ENCODE results near the gene HCN2. TPM values are rescaled to one million over a fixed set of nuclear protein-coding genes. Genes with fewer than 3 reads are reported as not detected.

Gene HCN2
- total and polyA plus RNA-seq, 9 of the 15 experiments (the other 6 are each of a cell fraction or from before 2014, with no cell fraction given): 0.29 to 4.2 (median 0.82) TPM; not detected in 2

DNA sequence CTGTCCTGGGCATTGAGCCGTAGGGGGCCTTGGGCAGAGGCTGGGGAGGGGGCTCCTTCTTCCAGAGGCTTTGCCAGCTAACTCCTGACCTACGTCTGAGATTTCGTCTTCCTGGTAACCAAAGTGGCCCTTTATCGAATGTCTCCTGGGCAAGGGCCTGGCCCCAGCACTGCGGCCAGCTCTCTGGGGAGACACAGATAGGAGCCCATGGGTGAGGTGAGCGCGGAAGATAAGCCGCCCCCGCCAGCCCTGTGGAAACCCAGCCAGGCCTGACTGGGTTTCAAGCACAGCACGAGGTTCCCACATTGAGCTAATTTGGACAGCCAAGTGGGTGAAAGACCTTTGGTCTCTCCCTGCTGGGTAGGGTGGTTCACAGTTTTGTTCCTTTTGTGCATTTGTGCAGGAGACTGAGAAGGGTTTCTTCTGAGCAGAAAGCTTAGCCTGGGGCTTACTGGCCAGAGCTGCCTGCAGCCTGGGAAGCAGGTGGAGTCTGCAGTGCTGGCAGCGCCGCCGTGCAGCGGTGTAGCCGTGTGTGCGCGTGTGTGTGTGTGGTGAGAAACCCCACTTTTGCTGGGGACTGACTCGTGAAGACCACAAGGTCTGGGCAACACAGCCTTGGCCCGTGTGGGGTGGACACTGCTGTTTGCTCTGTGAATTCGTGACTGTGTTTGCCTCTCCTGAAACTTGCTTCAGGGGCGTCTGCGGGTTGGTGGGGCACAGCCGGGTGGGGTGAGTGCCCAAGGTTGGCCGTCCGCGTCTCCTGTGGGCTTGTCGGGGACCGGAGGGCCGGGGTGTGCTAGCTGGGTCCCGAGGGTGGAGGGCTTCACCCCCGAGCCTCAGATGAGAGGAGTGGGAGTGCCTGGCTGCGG, 14.8 kb upstream of the HCN2 start (continued):
- TF ChIP-seq, protein P1, sequence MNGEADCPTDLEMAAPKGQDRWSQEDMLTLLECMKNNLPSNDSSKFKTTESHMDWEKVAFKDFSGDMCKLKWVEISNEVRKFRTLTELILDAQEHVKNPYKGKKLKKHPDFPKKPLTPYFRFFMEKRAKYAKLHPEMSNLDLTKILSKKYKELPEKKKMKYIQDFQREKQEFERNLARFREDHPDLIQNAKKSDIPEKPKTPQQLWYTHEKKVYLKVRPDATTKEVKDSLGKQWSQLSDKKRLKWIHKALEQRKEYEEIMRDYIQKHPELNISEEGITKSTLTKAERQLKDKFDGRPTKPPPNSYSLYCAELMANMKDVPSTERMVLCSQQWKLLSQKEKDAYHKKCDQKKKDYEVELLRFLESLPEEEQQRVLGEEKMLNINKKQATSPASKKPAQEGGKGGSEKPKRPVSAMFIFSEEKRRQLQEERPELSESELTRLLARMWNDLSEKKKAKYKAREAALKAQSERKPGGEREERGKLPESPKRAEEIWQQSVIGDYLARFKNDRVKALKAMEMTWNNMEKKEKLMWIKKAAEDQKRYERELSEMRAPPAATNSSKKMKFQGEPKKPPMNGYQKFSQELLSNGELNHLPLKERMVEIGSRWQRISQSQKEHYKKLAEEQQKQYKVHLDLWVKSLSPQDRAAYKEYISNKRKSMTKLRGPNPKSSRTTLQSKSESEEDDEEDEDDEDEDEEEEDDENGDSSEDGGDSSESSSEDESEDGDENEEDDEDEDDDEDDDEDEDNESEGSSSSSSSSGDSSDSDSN (IDR thresholded peaks at IDR 0.05; ENCODE audit: borderline replicate concordance in 1 of 2, low read depth in 2 of 2, low read length in 2 of 2): peak in 1 of 2 experiments; percentile 88; a peak in 1 of 4 replicates
- TF ChIP-seq TEAD1 (CRISPR knock-in tag; IDR thresholded peaks at IDR 0.05) (peak; percentile 61 to 66; a peak in 2 of 4 replicates), ZNF140 (CRISPR knock-in tag; IDR thresholded peaks at IDR 0.05) (no peak), ZNF830 (CRISPR knock-in tag; IDR thresholded peaks at IDR 0.05) (no peak), TOE1 (IDR thresholded peaks at IDR 0.05; ENCODE audit: borderline replicate concordance) (0 out of 2 replicates have a peak, but pooled peaks have one; percentile 32), TOE1 (CRISPR knock-in tag; IDR thresholded peaks at IDR 0.05; ENCODE audit: borderline replicate concordance, low read depth) (no peak; the same call in 1 of the 2 replicates), DNMT1 (IDR thresholded peaks at IDR 0.05) (no peak), ZBTB17 (CRISPR knock-in tag; IDR thresholded peaks at IDR 0.05) (0 out of 2 replicates have a peak, but pooled peaks have one; percentile 38), NCOR1 (IDR thresholded peaks at IDR 0.05) (peak; percentile 99), MCM3 (IDR thresholded peaks at IDR 0.05) (no peak), GABPB1 (CRISPR knock-in tag; IDR thresholded peaks at IDR 0.05) (no peak), E2F3 (CRISPR knock-in tag; IDR thresholded peaks at IDR 0.05) (no peak), BRCA1 (IDR thresholded peaks at IDR 0.05) (no peak), BRCA1 (CRISPR knock-in tag; IDR thresholded peaks at IDR 0.05) (no peak), ZNF695 (CRISPR knock-in tag; IDR thresholded peaks at IDR 0.05) (no peak), HNRNPLL (IDR thresholded peaks at IDR 0.05; ENCODE audit: low read depth, low read length, poor library complexity, severe bottlenecking) (no peak), JUN (IDR thresholded peaks at IDR 0.05; ENCODE audit: borderline replicate concordance, low read depth, low read length) (peak; percentile 46; the same call in 1 of the 2 replicates), JUN (CRISPR knock-in tag; IDR thresholded peaks at IDR 0.05; ENCODE audit: borderline replicate concordance) (no peak), PML (IDR thresholded peaks at IDR 0.05; ENCODE audit: low read length) (peak; percentile 97), SNIP1 (IDR thresholded peaks at IDR 0.05; ENCODE audit: low read depth) (no peak)
- TF ChIP-seq, protein P2, sequence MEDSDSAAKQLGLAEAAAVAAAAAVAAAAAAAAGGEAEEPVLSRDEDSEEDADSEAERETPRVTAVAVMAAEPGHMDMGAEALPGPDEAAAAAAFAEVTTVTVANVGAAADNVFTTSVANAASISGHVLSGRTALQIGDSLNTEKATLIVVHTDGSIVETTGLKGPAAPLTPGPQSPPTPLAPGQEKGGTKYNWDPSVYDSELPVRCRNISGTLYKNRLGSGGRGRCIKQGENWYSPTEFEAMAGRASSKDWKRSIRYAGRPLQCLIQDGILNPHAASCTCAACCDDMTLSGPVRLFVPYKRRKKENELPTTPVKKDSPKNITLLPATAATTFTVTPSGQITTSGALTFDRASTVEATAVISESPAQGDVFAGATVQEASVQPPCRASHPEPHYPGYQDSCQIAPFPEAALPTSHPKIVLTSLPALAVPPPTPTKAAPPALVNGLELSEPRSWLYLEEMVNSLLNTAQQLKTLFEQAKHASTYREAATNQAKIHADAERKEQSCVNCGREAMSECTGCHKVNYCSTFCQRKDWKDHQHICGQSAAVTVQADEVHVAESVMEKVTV (CRISPR knock-in tag; IDR thresholded peaks at IDR 0.05): no peak
- TF ChIP-seq, protein P3, sequence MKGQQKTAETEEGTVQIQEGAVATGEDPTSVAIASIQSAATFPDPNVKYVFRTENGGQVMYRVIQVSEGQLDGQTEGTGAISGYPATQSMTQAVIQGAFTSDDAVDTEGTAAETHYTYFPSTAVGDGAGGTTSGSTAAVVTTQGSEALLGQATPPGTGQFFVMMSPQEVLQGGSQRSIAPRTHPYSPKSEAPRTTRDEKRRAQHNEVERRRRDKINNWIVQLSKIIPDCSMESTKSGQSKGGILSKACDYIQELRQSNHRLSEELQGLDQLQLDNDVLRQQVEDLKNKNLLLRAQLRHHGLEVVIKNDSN (CRISPR knock-in tag; IDR thresholded peaks at IDR 0.05): 0 out of 2 replicates have a peak, but pooled peaks have one; percentile 37
